A204.1 (cell line): ENCODE measurements around the gene VASN.

Source experiments
- FAIRE-seq: peaks from 2 replicates; lab custom pipeline; 2012; peaks lifted over from hg19 to GRCh38; lab: Jason Lieb, UNC

Gene VASN

DNA sequence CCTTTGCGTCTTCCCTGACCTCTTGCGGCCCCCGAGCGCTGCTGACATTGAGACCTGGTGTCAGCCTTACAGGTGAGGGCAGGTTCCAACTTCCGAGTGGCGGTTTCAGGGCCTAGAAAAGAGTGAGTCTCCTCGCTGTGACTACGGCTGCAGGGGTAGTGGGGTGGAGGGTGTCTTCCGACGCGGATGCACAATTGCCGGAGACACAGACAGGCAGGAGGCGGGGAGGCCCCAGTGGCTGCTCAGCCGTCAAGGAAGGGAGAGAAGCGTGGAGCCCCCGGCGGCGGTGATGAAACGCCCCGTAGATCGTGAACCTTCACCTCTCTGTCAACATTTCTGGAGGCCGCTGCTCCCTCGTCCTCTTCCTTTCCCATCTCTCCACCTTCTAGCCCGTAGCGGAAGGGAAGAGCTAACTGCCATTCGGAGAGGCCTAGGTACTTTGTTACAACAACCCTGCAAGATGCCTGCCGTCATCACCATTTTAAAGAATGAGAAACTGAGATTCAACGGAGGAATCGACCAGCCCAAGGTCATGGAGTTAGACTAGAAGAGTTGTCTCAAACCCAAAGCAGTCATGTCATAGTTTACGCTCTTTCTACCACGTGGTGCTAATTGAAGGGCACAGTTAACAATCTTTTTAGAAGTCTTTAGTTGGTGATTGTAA lies 54.5 kb downstream of the VASN start:
- FAIRE-seq: no peak

DNA sequence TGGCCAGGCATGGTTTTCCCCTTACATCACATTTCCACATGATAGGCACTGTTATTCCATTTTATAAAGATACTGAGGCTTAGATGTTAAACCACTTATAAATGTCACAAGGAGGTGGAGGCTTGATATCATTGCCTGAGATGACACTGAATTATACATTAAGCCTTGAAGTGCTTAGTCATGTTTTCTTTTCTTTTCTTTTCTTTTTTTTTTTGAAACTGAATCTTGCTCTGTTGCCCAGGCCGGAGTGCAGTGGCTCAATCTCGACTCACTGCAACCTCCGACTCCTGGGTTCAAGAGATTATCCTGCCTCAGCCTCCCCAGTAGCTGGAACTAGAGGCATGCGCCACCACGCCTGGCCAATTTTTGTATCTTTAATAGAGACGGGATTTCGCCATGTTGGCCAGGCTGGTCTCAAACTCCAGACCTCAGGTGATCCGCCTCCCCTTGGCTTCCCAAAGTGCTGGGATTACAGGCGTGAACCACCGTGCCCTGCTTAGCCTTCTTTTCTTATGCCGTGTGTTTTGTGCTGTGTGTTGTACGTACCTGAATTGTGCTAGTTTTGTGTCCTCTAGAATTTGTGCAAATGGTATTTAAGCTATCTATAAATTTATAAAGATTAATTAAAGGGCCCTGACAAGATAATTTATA lies 55.2 kb downstream of the VASN start:
- no peak for FAIRE-seq

DNA sequence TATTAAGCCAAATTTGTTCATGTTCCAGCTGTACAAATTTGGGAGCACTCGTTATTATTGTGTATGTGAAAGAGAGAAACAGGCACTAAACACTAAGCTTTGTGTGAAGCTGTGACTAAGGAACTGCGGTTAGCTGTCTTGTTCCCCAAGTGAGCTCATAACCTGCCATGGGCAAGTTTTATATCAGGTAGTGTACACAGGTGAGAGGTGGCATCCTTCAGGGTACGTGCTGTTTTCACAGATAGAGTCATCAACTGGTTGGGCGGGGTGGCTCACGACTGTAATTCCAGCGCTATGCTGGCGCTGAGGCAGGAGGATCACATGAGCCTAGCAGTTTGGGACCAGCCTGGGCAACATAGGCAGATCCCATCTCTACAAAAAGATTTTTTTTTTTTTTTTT lies 56.9 kb downstream of the VASN start:
- no peak for FAIRE-seq

DNA sequence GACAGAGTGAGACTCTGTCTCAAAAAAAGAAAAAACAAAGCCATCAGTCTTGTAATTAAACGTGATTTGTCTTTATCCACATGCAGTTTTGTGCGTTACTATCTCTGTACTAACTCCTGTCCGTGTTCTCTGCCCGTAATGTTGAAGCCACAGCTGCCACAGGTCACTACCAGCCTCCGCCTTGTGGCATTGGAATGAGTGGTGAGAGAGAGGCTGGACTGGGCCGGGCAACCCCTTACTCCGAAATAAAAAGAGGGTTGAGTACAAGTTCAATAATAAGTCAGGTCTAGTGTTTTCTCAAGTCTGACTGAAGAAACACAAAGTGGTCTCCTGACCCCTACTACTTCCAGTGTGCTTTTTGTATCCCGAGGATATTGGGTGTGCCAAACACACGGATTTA lies 59.4 kb downstream of the VASN start:
- FAIRE-seq: no peak
